ENCODE measurements around the gene SCFD1. TPM values are rescaled to one million over a fixed set of nuclear protein-coding genes. Genes with fewer than 3 reads are reported as not detected.
A peak's percentile ranks its signal among the peaks of the same experiment; 100 is the strongest.

The SCFD1 gene
- total RNA-seq, 1 experiment from 2014 or later, result 69.6 TPM

GRCh38 chr14:30763891-30764290, 141.8 kb downstream of the SCFD1 start:
- H3K4me3 ChIP-seq, result no peak overlapping the region
- no peaks in the 10 kb centered on the region for H3K4me1 ChIP-seq (replicated peaks)
- no peaks in the 10 kb centered on the region for H3K36me3 ChIP-seq
- DNase-seq (ENCODE audit: low read depth in 1 of 2, low spot score in 2 of 2), result no peak
- H3K27me3 ChIP-seq (replicated peaks), result no peaks in the 10 kb centered on the region; the same call in 1 of the 2 replicates
- no peaks in the 10 kb centered on the region for H3K9me3 ChIP-seq (replicated peaks)
- H3K27ac ChIP-seq, result no peak overlapping the region

GRCh38 chr14:30767624-30768023, 145.5 kb downstream of the SCFD1 start:
- H3K4me1 ChIP-seq (replicated peaks), result no peaks in the 10 kb centered on the region
- DNase-seq (ENCODE audit: low read depth in 1 of 2, low spot score in 2 of 2), result no peak
- no peak overlapping the region for H3K4me3 ChIP-seq
- H3K27me3 ChIP-seq (replicated peaks), result peaks cover 15% of the 10 kb centered on the region
- no peak overlapping the region for H3K27ac ChIP-seq
- no peaks in the 10 kb centered on the region for H3K36me3 ChIP-seq
- no peaks in the 10 kb centered on the region for H3K9me3 ChIP-seq (replicated peaks)

GRCh38 chr14:30768791-30769190, 146.7 kb downstream of the SCFD1 start:
- Histone ChIP-seq H3K9me3 (replicated peaks) (no peaks in the 10 kb centered on the region), H3K4me3 (no peak overlapping the region), H3K27ac (no peak overlapping the region), H3K4me1 (replicated peaks) (no peaks in the 10 kb centered on the region), H3K27me3 (replicated peaks) (peaks cover 21% of the 10 kb centered on the region), H3K36me3 (no peaks in the 10 kb centered on the region)
- DNase-seq (ENCODE audit: low read depth in 1 of 2, low spot score in 2 of 2), result no peak

- H3K36me3 ChIP-seq, result no peaks in the 10 kb centered on the region
- peaks cover 34% of the 10 kb centered on the region for H3K27me3 ChIP-seq (replicated peaks)
- H3K4me3 ChIP-seq, result no peak overlapping the region
- no peak overlapping the region for H3K27ac ChIP-seq
- H3K9me3 ChIP-seq (replicated peaks), result no peaks in the 10 kb centered on the region
- no peak for DNase-seq (ENCODE audit: low read depth in 1 of 2, low spot score in 2 of 2)
- H3K4me1 ChIP-seq (replicated peaks), result no peaks in the 10 kb centered on the region
Measured at GRCh38 chr14:30770376-30770775, 148.3 kb downstream of the SCFD1 start.

- H3K36me3 ChIP-seq, result no peaks in the 10 kb centered on the region
- no peak overlapping the region for H3K27ac ChIP-seq
- H3K9me3 ChIP-seq (replicated peaks), result no peaks in the 10 kb centered on the region
- no peaks in the 10 kb centered on the region for H3K4me1 ChIP-seq (replicated peaks)
- no peak overlapping the region for H3K4me3 ChIP-seq
- no peak for DNase-seq (ENCODE audit: low read depth in 1 of 2, low spot score in 2 of 2)
- peaks cover 40% of the 10 kb centered on the region for H3K27me3 ChIP-seq (replicated peaks)
Measured at GRCh38 chr14:30771595-30771994, 149.5 kb downstream of the SCFD1 start.

- H3K36me3 ChIP-seq, result no peaks in the 10 kb centered on the region
- DNase-seq (ENCODE audit: low read depth in 1 of 2, low spot score in 2 of 2), result peak in 1 of 2 experiments; percentile 55
- peaks cover 21% of the 10 kb centered on the region for H3K27me3 ChIP-seq (replicated peaks)
- no peak overlapping the region for H3K4me3 ChIP-seq
- no peaks in the 10 kb centered on the region for H3K4me1 ChIP-seq (replicated peaks)
- H3K9me3 ChIP-seq (replicated peaks), result no peaks in the 10 kb centered on the region
- no peak overlapping the region for H3K27ac ChIP-seq
Measured at GRCh38 chr14:30779210-30779609, 157.1 kb downstream of the SCFD1 start.

Other genes with a start within 250 kb of the SCFD1 start
- 33.3 and 33.4 TPM in 2 replicates for gene G2E3, start 63.2 kb upstream of the SCFD1 start, total RNA-seq (2014; rRNA removed; shearing (Covaris generic))

Measured in SJSA1 (cell line).